ENCODE results near the gene KCNH5.
"Not testable (repeated sequence)": the region's sequence is repeated elsewhere in the genome, so short reads cannot be mapped to it uniquely, and the experiment has no call there.

KCNH5 gene

GRCh38 chr14:62777510-62777909, 267.7 kb downstream of the KCNH5 start:
- Histone ChIP-seq H3K4me2 (ENCODE audit: low read length) (no peak overlapping the region), H3K4ac (ENCODE audit: low read depth, low read length) (no peak overlapping the region), H4K8ac (ENCODE audit: low read depth, low read length) (no peak overlapping the region), H2BK5ac (ENCODE audit: low read length) (no peak overlapping the region), H3K79me2 (ENCODE audit: control insufficient read depth, insufficient read depth, low read length) (no peaks in the 10 kb centered on the region), H2BK120ac (ENCODE audit: low read depth, low read length) (no peak overlapping the region), H3K4me3 (ENCODE audit: low read length) (no peak overlapping the region), H3K4me1 (ENCODE audit: control insufficient read depth, low read depth, low read length) (peaks cover 3% of the 10 kb centered on the region), H3K27ac (ENCODE audit: low read depth, low read length) (no peak overlapping the region), H3K18ac (ENCODE audit: low read length) (no peak overlapping the region), H4K5ac (ENCODE audit: low read length) (no peak overlapping the region), H3K27me3 (ENCODE audit: insufficient read depth, low read length, poor library complexity) (no peaks in the 10 kb centered on the region), H3K56ac (ENCODE audit: low read length) (no peak overlapping the region), H3K79me1 (ENCODE audit: low read length) (no peaks in the 10 kb centered on the region), H2BK15ac (replicated peaks; ENCODE audit: low read depth) (no peak overlapping the region), H3K36me3 (ENCODE audit: control insufficient read depth, insufficient read depth, low read length) (no peaks in the 10 kb centered on the region), H3K23ac (ENCODE audit: low read length) (no peak overlapping the region), H2AK5ac (ENCODE audit: low read length) (no peak overlapping the region), H3K9ac (ENCODE audit: low read length) (no peak overlapping the region)
- DNase-seq = no peak
- no CpG with 5 or more reads among the region's 2 CpGs for WGBS (ENCODE audit: extremely low coverage, insufficient coverage, low lambda C conversion rate)

GRCh38 chr14:62776300-62776699, 269.0 kb downstream of the KCNH5 start:
- Histone ChIP-seq H3K4ac (ENCODE audit: low read depth, low read length) (no peak overlapping the region), H3K4me2 (ENCODE audit: low read length) (no peak overlapping the region), H2BK5ac (ENCODE audit: low read length) (no peak overlapping the region), H3K9ac (ENCODE audit: low read length) (no peak overlapping the region), H2BK15ac (replicated peaks; ENCODE audit: low read depth) (no peak overlapping the region), H3K4me3 (ENCODE audit: low read length) (no peak overlapping the region), H3K79me1 (ENCODE audit: low read length) (no peaks in the 10 kb centered on the region), H3K23ac (ENCODE audit: low read length) (no peak overlapping the region), H3K4me1 (ENCODE audit: control insufficient read depth, low read depth, low read length) (peaks cover 3% of the 10 kb centered on the region), H3K27me3 (ENCODE audit: insufficient read depth, low read length, poor library complexity) (no peaks in the 10 kb centered on the region), H3K56ac (ENCODE audit: low read length) (no peak overlapping the region), H3K18ac (ENCODE audit: low read length) (no peak overlapping the region), H4K8ac (ENCODE audit: low read depth, low read length) (no peak overlapping the region), H3K36me3 (ENCODE audit: control insufficient read depth, insufficient read depth, low read length) (no peaks in the 10 kb centered on the region), H2AK5ac (ENCODE audit: low read length) (no peak overlapping the region), H2BK120ac (ENCODE audit: low read depth, low read length) (no peak overlapping the region), H3K79me2 (ENCODE audit: control insufficient read depth, insufficient read depth, low read length) (no peaks in the 10 kb centered on the region), H4K5ac (ENCODE audit: low read length) (no peak overlapping the region), H3K27ac (ENCODE audit: low read depth, low read length) (no peak overlapping the region)
- WGBS (ENCODE audit: extremely low coverage, insufficient coverage, low lambda C conversion rate) = no CpG with 5 or more reads among the region's 1 CpG
- no peak for DNase-seq

- Histone ChIP-seq H3K56ac (ENCODE audit: low read length) (peak overlapping the region; percentile 20), H4K5ac (ENCODE audit: low read length) (no peak overlapping the region), H3K27ac (ENCODE audit: low read depth, low read length) (no peak overlapping the region), H2BK120ac (ENCODE audit: low read depth, low read length) (no peak overlapping the region), H3K27me3 (ENCODE audit: insufficient read depth, low read length, poor library complexity) (no peaks in the 10 kb centered on the region), H3K23ac (ENCODE audit: low read length) (no peak overlapping the region), H4K8ac (ENCODE audit: low read depth, low read length) (no peak overlapping the region), H3K79me1 (ENCODE audit: low read length) (no peaks in the 10 kb centered on the region), H2BK5ac (ENCODE audit: low read length) (no peak overlapping the region), H3K18ac (ENCODE audit: low read length) (no peak overlapping the region), H3K36me3 (ENCODE audit: control insufficient read depth, insufficient read depth, low read length) (no peaks in the 10 kb centered on the region), H2BK15ac (replicated peaks; ENCODE audit: low read depth) (no peak overlapping the region), H3K4me3 (ENCODE audit: low read length) (no peak overlapping the region), H3K4ac (ENCODE audit: low read depth, low read length) (no peak overlapping the region), H3K79me2 (ENCODE audit: control insufficient read depth, insufficient read depth, low read length) (no peaks in the 10 kb centered on the region), H3K4me1 (ENCODE audit: control insufficient read depth, low read depth, low read length) (peaks cover 3% of the 10 kb centered on the region), H2AK5ac (ENCODE audit: low read length) (no peak overlapping the region), H3K9ac (ENCODE audit: low read length) (peak overlapping the region; percentile 27), H3K4me2 (ENCODE audit: low read length) (no peak overlapping the region)
- no peak for DNase-seq
- no CpG with 5 or more reads among the region's 2 CpGs for WGBS (ENCODE audit: extremely low coverage, insufficient coverage, low lambda C conversion rate)
Observed at GRCh38 chr14:62768753-62769152, 276.5 kb downstream of the KCNH5 start.

- no peak overlapping the region for H2BK15ac ChIP-seq (replicated peaks; ENCODE audit: low read depth)
- H3K4ac ChIP-seq (ENCODE audit: low read depth, low read length) = no peak overlapping the region
- no peak overlapping the region for H4K5ac ChIP-seq (ENCODE audit: low read length)
- H3K4me3 ChIP-seq (ENCODE audit: low read length) = no peak overlapping the region
- H3K18ac ChIP-seq (ENCODE audit: low read length) = no peak overlapping the region
- no peak overlapping the region for H3K56ac ChIP-seq (ENCODE audit: low read length)
- H3K4me2 ChIP-seq (ENCODE audit: low read length) = no peak overlapping the region
- no peaks in the 10 kb centered on the region for H3K79me2 ChIP-seq (ENCODE audit: control insufficient read depth, insufficient read depth, low read length)
- DNase-seq = no peak
- no peak overlapping the region for H2AK5ac ChIP-seq (ENCODE audit: low read length)
- H3K9ac ChIP-seq (ENCODE audit: low read length) = no peak overlapping the region
- H4K8ac ChIP-seq (ENCODE audit: low read depth, low read length) = no peak overlapping the region
- H3K23ac ChIP-seq (ENCODE audit: low read length) = no peak overlapping the region
- no peaks in the 10 kb centered on the region for H3K36me3 ChIP-seq (ENCODE audit: control insufficient read depth, insufficient read depth, low read length)
- H3K4me1 ChIP-seq (ENCODE audit: control insufficient read depth, low read depth, low read length) = no peaks in the 10 kb centered on the region
- H3K79me1 ChIP-seq (ENCODE audit: low read length) = no peaks in the 10 kb centered on the region
- no peak overlapping the region for H2BK5ac ChIP-seq (ENCODE audit: low read length)
- H2BK120ac ChIP-seq (ENCODE audit: low read depth, low read length) = no peak overlapping the region
- H3K27ac ChIP-seq (ENCODE audit: low read depth, low read length) = no peak overlapping the region
- no peaks in the 10 kb centered on the region for H3K27me3 ChIP-seq (ENCODE audit: insufficient read depth, low read length, poor library complexity)
Observed at GRCh38 chr14:62763951-62764350, 281.3 kb downstream of the KCNH5 start.

GRCh38 chr14:62759796-62760195, 285.5 kb downstream of the KCNH5 start:
- no CpG with 5 or more reads among the region's 2 CpGs for WGBS (ENCODE audit: extremely low coverage, insufficient coverage, low lambda C conversion rate)
- no peak overlapping the region for H2BK120ac ChIP-seq (ENCODE audit: low read depth, low read length)
- H4K8ac ChIP-seq (ENCODE audit: low read depth, low read length) = no peak overlapping the region
- H3K4ac ChIP-seq (ENCODE audit: low read depth, low read length) = peak overlapping the region; percentile 55
- peak overlapping the region; percentile 60 for H3K18ac ChIP-seq (ENCODE audit: low read length)
- no peak overlapping the region for H3K4me3 ChIP-seq (ENCODE audit: low read length)
- H3K27me3 ChIP-seq (ENCODE audit: insufficient read depth, low read length, poor library complexity) = no peaks in the 10 kb centered on the region
- no peak overlapping the region for H3K4me2 ChIP-seq (ENCODE audit: low read length)
- H3K9ac ChIP-seq (ENCODE audit: low read length) = no peak overlapping the region
- no peak overlapping the region for H2AK5ac ChIP-seq (ENCODE audit: low read length)
- peak; percentile 57 for DNase-seq
- H2BK15ac ChIP-seq (replicated peaks; ENCODE audit: low read depth) = no peak overlapping the region
- no peak overlapping the region for H4K5ac ChIP-seq (ENCODE audit: low read length)
- H3K79me1 ChIP-seq (ENCODE audit: low read length) = no peaks in the 10 kb centered on the region
- no peak overlapping the region for H3K23ac ChIP-seq (ENCODE audit: low read length)
- H3K79me2 ChIP-seq (ENCODE audit: control insufficient read depth, insufficient read depth, low read length) = no peaks in the 10 kb centered on the region
- H3K56ac ChIP-seq (ENCODE audit: low read length) = no peak overlapping the region
- no peak overlapping the region for H3K27ac ChIP-seq (ENCODE audit: low read depth, low read length)
- no peaks in the 10 kb centered on the region for H3K4me1 ChIP-seq (ENCODE audit: control insufficient read depth, low read depth, low read length)
- H3K36me3 ChIP-seq (ENCODE audit: control insufficient read depth, insufficient read depth, low read length) = no peaks in the 10 kb centered on the region
- H2BK5ac ChIP-seq (ENCODE audit: low read length) = no peak overlapping the region

GRCh38 chr14:62746881-62747280, 298.4 kb downstream of the KCNH5 start:
- H3K4ac ChIP-seq (ENCODE audit: low read depth, low read length); H4K8ac ChIP-seq (ENCODE audit: low read depth, low read length): not testable (repeated sequence)
- no CpG with 5 or more reads among the region's 11 CpGs for WGBS (ENCODE audit: extremely low coverage, insufficient coverage, low lambda C conversion rate)

More at GRCh38 chr14:62746881-62747280, 298.4 kb downstream of the KCNH5 start:
- not testable (repeated sequence) for H3K23ac ChIP-seq (ENCODE audit: low read length); H4K5ac ChIP-seq (ENCODE audit: low read length); H3K36me3 ChIP-seq (ENCODE audit: control insufficient read depth, insufficient read depth, low read length); H2AK5ac ChIP-seq (ENCODE audit: low read length); H3K18ac ChIP-seq (ENCODE audit: low read length); H2BK5ac ChIP-seq (ENCODE audit: low read length); H3K4me3 ChIP-seq (ENCODE audit: low read length); H3K4me1 ChIP-seq (ENCODE audit: control insufficient read depth, low read depth, low read length); H3K4me2 ChIP-seq (ENCODE audit: low read length); H2BK120ac ChIP-seq (ENCODE audit: low read depth, low read length); H3K79me1 ChIP-seq (ENCODE audit: low read length); H2BK15ac ChIP-seq (replicated peaks; ENCODE audit: low read depth); H3K9ac ChIP-seq (ENCODE audit: low read length); H3K56ac ChIP-seq (ENCODE audit: low read length); H3K27me3 ChIP-seq (ENCODE audit: insufficient read depth, low read length, poor library complexity); H3K27ac ChIP-seq (ENCODE audit: low read depth, low read length); DNase-seq; H3K79me2 ChIP-seq (ENCODE audit: control insufficient read depth, insufficient read depth, low read length)
